Pulmonary artery endothelial cell (primary cell): ENCODE measurements around the gene POLN. TPM values are rescaled to one million over a fixed set of nuclear protein-coding genes. Genes with fewer than 3 reads are reported as not detected.
"Not testable (repeated sequence)": the region's sequence is repeated elsewhere in the genome, so short reads cannot be mapped to it uniquely, and the experiment has no call there.

ENCODE experiments used
- DNase-seq: peaks from one replicate; pipeline ENCODE4 v3.0.0-alpha.2; 2011; ENCODE audit warnings: low read depth, low spot score
- total RNA-seq: library from RNA; depleted of rRNA; stranded (reverse); fragments of >200 nt; gene quantifications from 2 replicates; pipeline ENCODE4 v1.2.3, GENCODE V29; 2014

Gene POLN
- total RNA-seq, 1 donor from 2014 or later: 2.0 TPM

- no peak for DNase-seq
These were observed 198.9 kb downstream of the POLN start for GRCh38 chr4:2042947-2043395.

DNA sequence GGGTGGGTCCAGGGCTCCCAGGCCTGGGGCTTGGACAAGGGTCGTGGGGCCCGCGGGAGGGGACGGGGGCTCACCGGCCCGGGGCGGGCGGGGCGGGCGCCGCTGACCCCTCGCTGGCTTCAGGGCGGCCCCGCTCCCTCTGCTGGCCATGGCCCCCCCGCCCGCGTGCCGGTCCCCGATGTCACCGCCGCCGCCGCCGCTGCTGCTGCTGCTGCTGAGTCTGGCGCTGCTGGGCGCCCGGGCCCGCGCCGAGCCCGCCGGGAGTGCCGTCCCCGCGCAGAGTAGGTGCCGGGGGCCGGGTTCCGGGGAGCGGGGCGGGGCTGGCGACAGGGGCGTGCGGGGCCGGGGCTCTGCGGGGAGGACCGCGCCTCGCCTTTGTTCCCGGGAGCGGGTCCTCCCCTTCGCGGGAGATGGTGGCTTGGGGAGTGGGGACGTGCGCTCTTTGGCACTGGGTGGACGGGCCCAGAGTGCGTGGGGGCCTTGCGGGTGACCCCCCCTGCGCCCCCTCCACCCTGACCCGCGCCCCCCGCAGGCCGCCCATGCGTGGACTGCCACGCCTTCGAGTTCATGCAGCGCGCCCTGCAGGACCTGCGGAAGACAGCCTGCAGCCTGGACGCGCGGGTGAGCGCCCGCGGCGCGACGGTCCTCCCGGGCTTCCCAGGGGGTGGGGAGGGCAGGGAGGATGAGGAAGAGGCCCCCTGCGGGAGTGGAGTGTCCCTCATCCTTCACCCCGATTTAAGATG is 199.5 kb downstream of the POLN start:
- no peak for DNase-seq

DNA sequence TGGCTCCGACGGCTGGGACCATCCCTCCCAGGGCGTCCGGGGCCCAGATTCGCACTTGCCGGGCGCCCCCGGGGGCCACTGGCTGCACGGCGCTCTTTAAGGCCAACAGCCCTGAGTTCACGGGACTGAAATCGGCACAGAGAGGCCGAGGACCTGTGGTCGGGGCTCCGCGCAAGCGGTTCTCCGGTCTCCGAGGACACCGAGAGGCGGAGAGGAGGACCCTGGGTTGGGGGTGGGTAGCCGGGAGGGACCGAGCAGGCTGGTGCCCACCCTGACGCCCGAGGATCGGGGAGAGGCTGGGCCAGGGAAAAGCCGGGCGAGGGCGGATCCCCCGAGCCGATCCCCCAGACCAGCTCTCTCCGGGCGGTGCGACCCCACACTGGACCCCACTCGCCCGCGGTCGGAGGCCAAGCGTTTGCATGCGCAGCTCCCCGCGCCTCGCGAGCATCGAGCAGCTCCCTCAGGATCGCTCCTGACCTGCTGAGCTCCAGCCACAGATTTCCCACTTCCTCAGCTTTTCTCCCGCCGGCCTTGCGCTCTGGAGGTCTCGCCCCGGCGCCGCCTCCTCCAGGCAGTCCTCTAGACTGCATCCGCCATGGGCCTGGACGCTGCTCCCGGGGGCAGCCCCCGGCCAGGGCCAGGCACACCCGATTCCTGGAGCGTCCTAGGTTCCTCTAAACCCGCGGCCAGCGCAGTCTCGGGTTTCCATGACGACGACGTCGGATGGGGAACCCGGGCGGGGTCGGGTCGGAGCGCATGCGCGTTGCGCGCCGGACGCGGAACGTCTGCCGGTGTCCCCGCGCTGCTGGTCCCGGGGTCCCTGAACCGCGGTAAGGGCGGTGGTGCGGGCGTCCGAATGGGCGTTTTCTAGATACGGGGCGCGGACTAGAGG is 200.4 kb downstream of the POLN start:
- peak; percentile 13 for DNase-seq

DNA sequence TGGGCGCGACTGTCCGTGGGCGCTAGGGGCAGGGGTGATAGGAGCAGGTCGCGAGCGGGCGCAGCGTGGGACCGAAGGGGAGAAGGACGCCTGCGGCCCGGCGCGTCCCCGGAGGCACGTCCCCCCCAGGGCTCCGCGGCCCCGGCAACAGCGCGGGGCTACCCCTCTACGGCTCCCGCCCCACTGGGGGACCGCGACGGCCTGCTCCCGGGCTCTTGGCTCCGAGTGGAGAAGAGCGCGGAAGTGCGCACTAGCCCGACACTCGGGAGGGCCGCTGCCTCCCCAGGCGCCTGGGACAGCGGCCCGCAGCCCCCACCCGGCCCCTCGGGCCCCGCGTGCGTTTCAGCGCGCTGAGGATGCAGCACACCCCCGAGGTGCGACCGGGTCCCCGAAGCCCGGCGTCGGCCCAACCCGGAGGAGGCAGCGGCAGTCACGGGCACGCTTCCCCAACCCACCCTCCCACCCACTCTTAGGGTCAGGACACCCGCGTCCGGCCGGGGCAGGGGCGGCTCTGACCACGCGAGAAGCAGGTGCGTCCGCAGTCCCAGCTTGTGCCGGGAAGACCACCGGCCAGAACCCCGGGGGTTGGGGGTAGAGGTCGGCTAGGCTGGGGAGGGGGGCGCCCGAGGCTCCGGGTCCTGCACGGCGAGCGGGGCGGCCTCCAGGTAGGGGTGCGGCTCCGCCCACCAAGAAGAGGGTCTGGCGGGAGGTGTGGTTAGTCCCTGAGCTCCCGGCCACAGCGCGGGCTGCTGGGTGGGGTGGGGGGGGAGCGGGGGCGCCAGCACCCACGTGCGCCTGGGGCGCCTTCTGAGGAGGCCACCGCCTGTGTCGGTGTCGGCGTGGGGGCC is 201.3 kb downstream of the POLN start:
- no peak for DNase-seq

GRCh38 chr4:2036866-2037265 is 205.1 kb downstream of the POLN start:
- DNase-seq: no peak

DNA sequence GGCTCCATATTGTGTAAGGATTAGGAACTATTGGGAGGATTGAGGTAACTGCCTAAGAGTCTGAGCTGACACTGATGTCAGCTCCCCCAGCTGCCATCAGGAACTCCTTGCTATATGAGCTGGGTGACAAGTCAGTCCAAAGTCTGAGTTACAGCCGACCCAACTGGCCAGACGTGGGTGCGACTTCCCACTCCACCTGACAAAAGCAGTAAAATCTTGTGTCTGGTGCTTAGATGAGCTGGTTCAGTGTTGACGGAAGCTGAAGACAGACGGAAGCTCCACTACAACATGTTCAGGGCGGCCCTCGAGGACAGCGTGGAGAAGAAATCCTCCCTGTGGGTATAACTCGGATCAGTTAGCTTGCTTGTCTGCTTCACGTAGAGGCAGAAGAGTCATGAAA is 205.6 kb downstream of the POLN start:
- DNase-seq: no peak

- DNase-seq: not testable (repeated sequence)
These were observed 210.8 kb downstream of the POLN start for GRCh38 chr4:2031161-2031560.

DNA sequence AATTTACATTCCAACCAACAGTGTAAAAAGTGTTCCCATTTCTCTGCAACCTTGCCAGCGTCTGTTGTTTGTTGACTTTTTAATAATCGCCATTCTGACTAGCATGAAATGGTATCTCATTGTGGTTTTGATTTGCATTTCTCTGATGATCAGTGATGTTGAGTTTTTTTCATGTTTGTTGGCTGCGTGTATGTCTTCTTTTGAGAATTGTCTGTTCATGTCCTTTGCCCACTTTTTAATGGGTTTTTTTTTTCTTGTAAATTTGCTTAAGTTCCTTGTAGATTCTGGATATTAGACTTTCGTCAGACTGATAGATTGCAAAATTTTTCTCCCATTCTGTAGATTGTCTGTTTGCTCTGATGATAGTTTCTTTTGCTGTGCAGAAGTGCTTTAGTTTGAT is 214.8 kb downstream of the POLN start:
- not testable (repeated sequence) for DNase-seq

DNA sequence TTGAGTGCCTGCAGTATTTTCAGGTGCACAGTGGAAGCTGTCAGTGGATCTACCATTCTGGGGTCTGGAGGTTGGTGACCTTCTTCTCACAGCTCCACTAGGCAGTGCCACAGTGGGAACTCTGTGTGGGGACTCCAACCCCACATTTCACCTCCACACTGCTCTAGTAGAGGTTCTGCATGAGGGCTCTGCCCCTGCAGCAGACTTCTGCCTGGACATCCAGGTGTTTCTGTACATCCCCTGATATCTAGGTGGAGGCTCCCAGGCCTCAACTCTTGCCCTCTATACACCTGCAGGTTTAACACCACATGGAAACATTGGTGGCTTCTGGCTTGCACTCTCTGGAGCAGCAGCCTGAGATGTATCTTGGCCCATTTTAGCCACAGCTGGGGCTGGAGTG is 216.1 kb downstream of the POLN start:
- DNase-seq: no peak

- no peak for DNase-seq
These were observed 217.2 kb downstream of the POLN start for GRCh38 chr4:2024683-2025082.

Other genes with a start within 250 kb of the POLN start
- gene NELFA, start 233.1 kb downstream of the POLN start, total RNA-seq: 14.2 and 15.4 TPM in 2 replicates
- gene NAT8L, start 182.8 kb downstream of the POLN start, total RNA-seq: 0.07 and 0.20 TPM in 2 replicates
- gene HAUS3, start within 50 bp of the POLN start, total RNA-seq: 9.0 and 16.8 TPM in 2 replicates
- 66.5 and 74.8 TPM in 2 replicates for gene MXD4, start 20.0 kb upstream of the POLN start, total RNA-seq
- 10.8 and 12.3 TPM in 2 replicates for gene ZFYVE28, start 176.5 kb upstream of the POLN start, total RNA-seq
- gene CFAP99, start 176.8 kb upstream of the POLN start, total RNA-seq: 0.04 TPM in 1 of 2 replicates, not detected in the other
- gene RNF4, start 227.0 kb upstream of the POLN start, total RNA-seq: 50.8 and 54.3 TPM in 2 replicates